SU-DHL-6 (cell line): ENCODE measurements around the gene SRSF9.
A peak's percentile ranks its signal among the peaks of the same experiment; 100 is the strongest.
"Not testable (repeated sequence)": the region's sequence is repeated elsewhere in the genome, so short reads cannot be mapped to it uniquely, and the experiment has no call there.

ENCODE experiments used
- H2AFZ ChIP-seq: fragments of 200-600 bp; sonication (generic); 2 replicates; pipeline ENCODE4 v1.6.1; 2014; ENCODE audit warnings: low read depth, mild to moderate bottlenecking, moderate library complexity, mixed read lengths, antibody characterized with exemption, low read length; ENCODE audit not compliant: severe bottlenecking
- H3F3A ChIP-seq: fragments of 200-600 bp; shearing (Covaris generic); 2 replicates; pipeline ENCODE4 v1.6.0; 2016; ENCODE audit warnings: antibody characterized with exemption, mild to moderate bottlenecking; ENCODE audit not compliant: insufficient read depth
- H3K27ac ChIP-seq: fragments of 200-600 bp; sonication (generic); 2 replicates; pipeline ENCODE4 v1.5.1; 2016; ENCODE audit warnings: low read depth, mild to moderate bottlenecking, low read length, moderate library complexity, mixed read lengths
- H3K27me3 ChIP-seq: fragments of 200-600 bp; sonication (generic), shearing (Covaris generic); 2 replicates; pipeline ENCODE4 v1.6.0; 2014; ENCODE audit warnings: mild to moderate bottlenecking, low read length
- H3K36me3 ChIP-seq: fragments of 200-600 bp; sonication (generic); 2 replicates; pipeline ENCODE4 v1.6.1; 2014; ENCODE audit warnings: mild to moderate bottlenecking, low read length, mixed read lengths
- H3K4me2 ChIP-seq: fragments of 300-600, 200-600 bp; shearing (Covaris generic), sonication (generic); 2 replicates; pipeline ENCODE4 v1.6.0; 2014; ENCODE audit warnings: low read length, low read depth, mild to moderate bottlenecking; ENCODE audit not compliant: poor library complexity, severe bottlenecking
- H3K4me3 ChIP-seq: fragments of 200-600 bp; sonication (generic); 2 replicates; pipeline ENCODE4 v1.5.1; 2014; ENCODE audit warnings: antibody characterized with exemption, low read length, mild to moderate bottlenecking, mixed read lengths; ENCODE audit not compliant: insufficient read depth, poor library complexity, severe bottlenecking
- H3K79me2 ChIP-seq: fragments of 200-600 bp; sonication (generic); 2 replicates; pipeline ENCODE4 v1.6.1; 2014; ENCODE audit warnings: mild to moderate bottlenecking, low read length, moderate library complexity; ENCODE audit not compliant: insufficient read depth
- H3K9ac ChIP-seq: fragments of 200-600 bp; sonication (generic); 2 replicates; pipeline ENCODE4 v1.7.0; 2014; ENCODE audit warnings: mild to moderate bottlenecking, low read length
- H3K9me2 ChIP-seq: fragments of 200-600 bp; sonication (generic); replicated peaks from 2 replicates; pipeline ENCODE4 v1.6.1; 2014; ENCODE audit warnings: low read length; ENCODE audit not compliant: insufficient read depth
- H3K9me3 ChIP-seq: fragments of 200-600 bp; sonication (generic); 2 replicates; pipeline ENCODE4 v1.6.1; 2014; ENCODE audit warnings: low read length, mixed read lengths; ENCODE audit not compliant: insufficient read depth
- H4K20me1 ChIP-seq: fragments of 200-600 bp; sonication (generic); 2 replicates; pipeline ENCODE4 v1.6.1; 2014; ENCODE audit warnings: low read depth, mild to moderate bottlenecking, antibody characterized with exemption, low read length, moderate library complexity, mixed read lengths
- EZH2phosphoT487 ChIP-seq: fragments of 200-600 bp; sonication (generic), shearing (Covaris generic); conservative IDR thresholded peaks from 2 replicates; pipeline ENCODE4 v1.6.1; 2018; ENCODE audit warnings: mild to moderate bottlenecking, antibody characterized with exemption, low read length, moderate library complexity, mixed read lengths
- TF ChIP-seq, protein P1 (sequence below): fragments of 200-600 bp; sonication (generic); IDR thresholded peaks from one replicate; pipeline ENCODE4 v1.5.1; 2017; ENCODE audit warnings: antibody characterized with exemption, mild to moderate bottlenecking, low read length, moderate library complexity; ENCODE audit not compliant: insufficient read depth, poor library complexity, severe bottlenecking

The SRSF9 gene, protein sequence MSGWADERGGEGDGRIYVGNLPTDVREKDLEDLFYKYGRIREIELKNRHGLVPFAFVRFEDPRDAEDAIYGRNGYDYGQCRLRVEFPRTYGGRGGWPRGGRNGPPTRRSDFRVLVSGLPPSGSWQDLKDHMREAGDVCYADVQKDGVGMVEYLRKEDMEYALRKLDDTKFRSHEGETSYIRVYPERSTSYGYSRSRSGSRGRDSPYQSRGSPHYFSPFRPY

DNA sequence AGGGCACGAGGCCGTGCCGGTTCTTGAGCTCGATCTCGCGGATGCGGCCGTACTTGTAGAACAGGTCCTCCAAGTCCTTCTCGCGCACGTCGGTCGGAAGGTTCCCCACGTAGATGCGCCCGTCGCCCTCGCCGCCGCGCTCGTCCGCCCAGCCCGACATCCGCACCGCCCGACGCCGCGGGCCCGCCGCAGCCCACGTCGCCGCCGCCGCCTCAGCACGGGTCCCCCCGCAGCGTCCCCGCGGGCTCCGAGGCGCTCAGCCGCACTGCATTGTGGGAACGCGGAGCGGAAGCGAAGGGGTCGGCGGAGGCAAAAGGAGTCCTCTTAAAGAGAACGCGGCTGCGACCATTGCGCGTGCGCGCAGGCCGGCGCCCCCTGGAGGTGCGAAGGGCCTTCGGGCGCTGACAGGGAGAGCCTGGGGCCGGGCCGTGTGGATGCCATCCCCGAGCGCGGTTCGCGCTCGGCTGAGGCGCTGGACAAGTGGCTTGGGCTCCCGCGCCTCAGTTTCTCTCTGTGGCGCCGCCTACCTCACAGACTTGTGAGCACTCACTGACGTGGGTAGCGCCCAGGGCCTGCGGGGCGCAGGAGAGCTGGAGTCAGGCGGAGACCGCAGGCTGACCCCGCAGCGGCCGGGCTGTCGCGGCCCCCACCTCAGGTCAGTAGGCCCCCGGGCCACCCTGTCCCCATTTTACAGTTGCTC, at the start of gene SRSF9:
Gene SRSF9 (minus strand): TSS at position 299 of the 700 bp plus-strand sequence. CDS start 139 bp downstream, at position 160.
- Histone ChIP-seq H3K4me3 (peak within 1 kb of the TSS; percentile 84), H3K27ac (peak within 1 kb of the TSS; percentile 62), H4K20me1 (peaks cover 34% of the 10 kb centered on the region), H3K9me2 (no peaks in the 10 kb centered on the region), H3K27me3 (no peaks in the 10 kb centered on the region), H3K79me2 (peaks cover 58% of the 10 kb centered on the region), H3F3A (peaks cover 16% of the 10 kb centered on the region; the same call in 1 of the 2 replicates), H2AFZ (peak within 1 kb of the TSS; percentile 87), H3K36me3 (peaks cover 15% of the 10 kb centered on the region), H3K4me2 (peak within 1 kb of the TSS; percentile 66), H3K9ac (peak within 1 kb of the TSS; percentile 82), H3K9me3 (no peaks in the 10 kb centered on the region)
- TF ChIP-seq EZH2phosphoT487, result no peak
- TF ChIP-seq, protein P1, sequence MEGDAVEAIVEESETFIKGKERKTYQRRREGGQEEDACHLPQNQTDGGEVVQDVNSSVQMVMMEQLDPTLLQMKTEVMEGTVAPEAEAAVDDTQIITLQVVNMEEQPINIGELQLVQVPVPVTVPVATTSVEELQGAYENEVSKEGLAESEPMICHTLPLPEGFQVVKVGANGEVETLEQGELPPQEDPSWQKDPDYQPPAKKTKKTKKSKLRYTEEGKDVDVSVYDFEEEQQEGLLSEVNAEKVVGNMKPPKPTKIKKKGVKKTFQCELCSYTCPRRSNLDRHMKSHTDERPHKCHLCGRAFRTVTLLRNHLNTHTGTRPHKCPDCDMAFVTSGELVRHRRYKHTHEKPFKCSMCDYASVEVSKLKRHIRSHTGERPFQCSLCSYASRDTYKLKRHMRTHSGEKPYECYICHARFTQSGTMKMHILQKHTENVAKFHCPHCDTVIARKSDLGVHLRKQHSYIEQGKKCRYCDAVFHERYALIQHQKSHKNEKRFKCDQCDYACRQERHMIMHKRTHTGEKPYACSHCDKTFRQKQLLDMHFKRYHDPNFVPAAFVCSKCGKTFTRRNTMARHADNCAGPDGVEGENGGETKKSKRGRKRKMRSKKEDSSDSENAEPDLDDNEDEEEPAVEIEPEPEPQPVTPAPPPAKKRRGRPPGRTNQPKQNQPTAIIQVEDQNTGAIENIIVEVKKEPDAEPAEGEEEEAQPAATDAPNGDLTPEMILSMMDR, result peak; percentile 84

DNA sequence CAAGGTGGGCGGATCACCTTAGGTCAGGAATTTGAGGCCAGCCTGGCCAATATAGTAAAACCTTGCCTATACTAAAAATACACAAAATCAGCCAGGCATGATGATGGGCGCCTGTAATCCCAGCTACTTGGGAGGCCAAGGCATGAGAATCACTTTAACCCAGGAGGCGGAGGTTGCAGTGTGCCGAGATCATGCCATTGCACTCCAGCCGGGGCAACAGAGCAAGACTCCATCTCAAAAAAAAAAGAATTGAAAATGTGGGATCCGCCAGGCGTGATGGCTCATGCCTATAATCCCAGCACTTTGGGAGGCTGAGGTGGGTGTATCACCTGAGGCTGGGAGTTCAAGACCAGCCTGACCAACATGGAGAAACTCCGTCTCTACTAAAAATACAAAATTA, 49.8 kb upstream of the SRSF9 start:
- H3K4me2 ChIP-seq, H2AFZ ChIP-seq, H3F3A ChIP-seq, H3K36me3 ChIP-seq, H3K79me2 ChIP-seq, H4K20me1 ChIP-seq, H3K27me3 ChIP-seq, H3K9me3 ChIP-seq, H3K4me3 ChIP-seq, H3K27ac ChIP-seq, H3K9me2 ChIP-seq, H3K9ac ChIP-seq: not testable (repeated sequence)

DNA sequence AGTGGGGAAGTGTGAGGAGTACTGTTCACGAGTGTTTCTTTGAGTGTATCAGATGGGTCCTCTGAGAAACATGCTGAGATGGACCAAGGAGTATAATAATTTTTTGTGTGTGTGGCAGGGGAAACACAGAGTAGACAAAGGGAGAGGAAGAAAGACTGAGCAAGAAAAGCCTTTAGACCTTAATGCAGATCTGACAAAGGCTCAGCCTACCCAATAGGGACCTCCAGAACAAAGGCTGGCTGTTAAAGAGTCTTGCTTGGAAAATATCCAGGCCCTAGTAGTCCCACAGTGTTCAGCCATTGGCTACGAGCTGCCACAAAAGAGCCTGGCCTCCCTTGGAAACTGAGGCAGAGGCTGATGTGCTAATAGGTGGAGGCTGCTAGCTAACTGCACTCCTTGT, 45.9 kb upstream of the SRSF9 start:
- H3K9me3 ChIP-seq, result no peaks in the 10 kb centered on the region
- H4K20me1 ChIP-seq, result no peaks in the 10 kb centered on the region
- no peaks in the 10 kb centered on the region for H3F3A ChIP-seq
- H3K9me2 ChIP-seq, result no peaks in the 10 kb centered on the region
- no peaks in the 10 kb centered on the region for H3K36me3 ChIP-seq
- TF ChIP-seq EZH2phosphoT487, result no peak
- TF ChIP-seq, protein P1, result no peak
- no peaks in the 10 kb centered on the region for H3K27me3 ChIP-seq
- no peak overlapping the region for H3K4me3 ChIP-seq
- no peak overlapping the region for H3K9ac ChIP-seq
- no peak overlapping the region for H3K27ac ChIP-seq
- no peak overlapping the region for H2AFZ ChIP-seq
- H3K4me2 ChIP-seq, result no peak overlapping the region
- H3K79me2 ChIP-seq, result no peaks in the 10 kb centered on the region

DNA sequence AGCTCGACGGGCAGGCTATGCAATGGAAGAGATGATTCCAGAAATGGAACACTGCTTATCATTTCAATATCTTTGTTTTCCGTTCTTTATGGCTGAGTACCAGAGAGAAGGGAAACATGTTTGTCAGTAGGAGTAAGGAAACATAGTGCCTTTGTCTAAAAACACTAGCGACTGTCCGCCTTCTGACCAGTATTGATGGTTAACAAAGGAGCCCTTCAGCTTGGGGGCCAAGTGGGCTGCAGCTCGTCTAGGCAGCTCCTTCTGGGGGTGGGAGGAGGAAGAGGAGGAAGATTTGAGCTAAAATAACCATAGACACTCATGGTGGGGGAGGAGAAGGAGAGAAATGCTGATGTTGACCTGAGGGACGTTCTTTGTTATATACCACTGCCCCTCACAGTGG, 44.5 kb upstream of the SRSF9 start:
- Histone ChIP-seq H4K20me1 (no peaks in the 10 kb centered on the region), H3K9ac (no peak overlapping the region), H3K79me2 (no peaks in the 10 kb centered on the region), H3K36me3 (no peaks in the 10 kb centered on the region), H3K27me3 (no peaks in the 10 kb centered on the region), H3F3A (no peaks in the 10 kb centered on the region), H3K4me3 (no peak overlapping the region), H2AFZ (no peak overlapping the region), H3K27ac (no peak overlapping the region), H3K9me3 (no peaks in the 10 kb centered on the region), H3K4me2 (no peak overlapping the region), H3K9me2 (no peaks in the 10 kb centered on the region)
- TF ChIP-seq, protein P1, result no peak
- TF ChIP-seq EZH2phosphoT487, result no peak
